Astrocyte of the cerebellum (primary cell): ENCODE results near the gene ULK2.
"Not testable (repeated sequence)": the region's sequence is repeated elsewhere in the genome, so short reads cannot be mapped to it uniquely, and the experiment has no call there.

Experiments used
- DNase-seq: peaks from one replicate; pipeline ENCODE4 v3.0.0-alpha.2; 2011; ENCODE audit warnings: low read depth
- H3K4me3 ChIP-seq: 2 replicates; pipeline ENCODE4 v1.5.1; 2011; ENCODE audit warnings: mild to moderate bottlenecking, low read depth, low read length, moderate library complexity
- CTCF ChIP-seq: IDR thresholded peaks from 2 replicates; pipeline ENCODE4 v1.5.1; 2012; ENCODE audit warnings: low read length, low read depth, moderate library complexity, mild to moderate bottlenecking; ENCODE audit errors: missing control alignments
- in situ Hi-C: cut with HindIII; loops from 2 replicates; pipeline ENCODE4 v1.10.0; 2017; ENCODE audit warnings: low sequenced_read_pairs

ULK2 gene

GRCh38 chr17:19770985-19771735 lies 96.6 kb downstream of the ULK2 start:
- in situ Hi-C loops, result no loop called here
- no peak for DNase-seq
- no peak overlapping the region for H3K4me3 ChIP-seq
- no peak for TF ChIP-seq CTCF

- in situ Hi-C loops, result no loop called here
- no peak for DNase-seq
- no peak overlapping the region for H3K4me3 ChIP-seq
- no peak for TF ChIP-seq CTCF
Measured at GRCh38 chr17:19769946-19770652, 97.6 kb downstream of the ULK2 start.

- DNase-seq, result no peak
- in situ Hi-C loops, result no loop called here
- H3K4me3 ChIP-seq, result no peak overlapping the region
- TF ChIP-seq CTCF, result no peak
Measured at GRCh38 chr17:19768046-19768782, 99.5 kb downstream of the ULK2 start.

GRCh38 chr17:19766421-19767270 lies 101.1 kb downstream of the ULK2 start:
- no peak for DNase-seq

GRCh38 chr17:19766016-19766415 lies 101.7 kb downstream of the ULK2 start:
- no peak for TF ChIP-seq CTCF
- in situ Hi-C loops, result no loop called here
- DNase-seq, result no peak
- no peak overlapping the region for H3K4me3 ChIP-seq

More at GRCh38 chr17:19766421-19767270, 101.1 kb downstream of the ULK2 start:
- no peak overlapping the region for H3K4me3 ChIP-seq
- peak; percentile 99 for TF ChIP-seq CTCF
- in situ Hi-C loops, result no loop called here

- DNase-seq, H3K4me3 ChIP-seq: not testable (repeated sequence)
- in situ Hi-C loops, result loop anchor here (5.0 kb wide), 2 partner anchors 247 to 402 kb away; partner anchors contain the start of gene B9D1
Measured at GRCh38 chr17:19763991-19764390, 103.7 kb downstream of the ULK2 start.
